IPS-11a (cell line): ENCODE measurements around the gene RAB13.

Source experiments
- H3K4me3 ChIP-seq: one replicate; pipeline ENCODE4 v1.5.1; 2013; ENCODE audit warnings: low read depth, low read length, control low read depth

Gene RAB13

DNA sequence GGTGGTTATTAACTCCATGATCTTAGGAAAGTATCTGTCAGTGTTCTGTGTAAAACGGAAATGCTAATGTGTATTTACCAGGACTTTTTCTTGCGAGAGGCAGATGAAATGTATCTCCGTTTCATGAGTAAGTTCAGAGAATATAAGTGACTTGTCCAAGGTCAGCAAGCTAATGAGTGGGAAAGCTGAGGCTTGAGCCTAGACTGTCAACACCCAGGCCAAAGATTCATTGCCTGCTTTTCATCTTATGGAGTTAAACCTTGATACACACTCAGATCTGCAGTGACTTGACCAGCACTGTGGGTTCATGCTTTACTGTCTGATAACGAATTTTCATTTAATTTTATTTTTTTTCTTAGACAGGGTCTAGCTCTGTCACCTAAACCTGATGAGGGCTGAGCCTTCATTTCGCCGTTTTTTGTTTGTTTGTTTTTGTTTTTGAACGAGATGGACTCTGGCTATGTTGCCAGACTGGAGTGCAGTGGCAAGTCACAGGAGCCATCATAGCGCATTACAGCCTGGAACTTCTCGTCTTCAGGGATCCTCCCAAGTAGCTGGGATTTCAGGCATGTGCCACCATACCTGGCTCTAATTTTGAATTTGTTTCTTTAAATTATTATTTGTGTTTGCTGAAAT, 7.7 kb downstream of the RAB13 start:
- peak overlapping the region; percentile 85 for H3K4me3 ChIP-seq

- H3K4me3 ChIP-seq, result peak within 1 kb of the TSS; percentile 85
Observed at GRCh38 chr1:153977250-153978240, 8.6 kb downstream of the RAB13 start, which contains the start of gene JTB. JTB (minus strand) TSS chr1:153977674; CDS start chr1:153977252, 422 bp downstream.

GRCh38 chr1:153976819-153977249, 9.3 kb downstream of the RAB13 start:
- peak overlapping the region; percentile 85 for H3K4me3 ChIP-seq

- no peak overlapping the region for H3K4me3 ChIP-seq
Observed at GRCh38 chr1:153973525-153973924, 12.6 kb downstream of the RAB13 start.

GRCh38 chr1:153973071-153973470, 13.1 kb downstream of the RAB13 start:
- H3K4me3 ChIP-seq, result no peak overlapping the region

DNA sequence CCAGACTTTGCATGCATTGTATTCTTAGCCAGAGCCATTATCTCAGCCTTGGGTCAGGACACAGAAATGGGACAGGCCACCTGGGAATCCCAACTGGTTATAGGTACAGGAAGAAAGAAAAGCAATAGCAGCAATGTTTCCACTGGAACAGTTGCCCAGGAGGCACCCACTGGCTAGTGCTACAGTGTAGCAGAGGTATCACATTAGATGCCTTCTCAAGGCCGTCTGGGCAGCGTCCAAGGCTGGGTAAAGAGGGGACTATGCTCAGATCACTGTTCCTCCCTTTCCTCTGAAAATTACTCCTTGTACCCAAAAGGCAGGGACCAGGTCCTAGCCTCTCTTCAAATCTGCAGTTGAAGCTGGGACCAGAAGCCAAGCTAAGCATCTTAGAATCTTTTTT, 15.8 kb downstream of the RAB13 start:
- no peak overlapping the region for H3K4me3 ChIP-seq

- H3K4me3 ChIP-seq, result no peak overlapping the region
Observed at GRCh38 chr1:153968972-153969371, 17.2 kb downstream of the RAB13 start.

DNA sequence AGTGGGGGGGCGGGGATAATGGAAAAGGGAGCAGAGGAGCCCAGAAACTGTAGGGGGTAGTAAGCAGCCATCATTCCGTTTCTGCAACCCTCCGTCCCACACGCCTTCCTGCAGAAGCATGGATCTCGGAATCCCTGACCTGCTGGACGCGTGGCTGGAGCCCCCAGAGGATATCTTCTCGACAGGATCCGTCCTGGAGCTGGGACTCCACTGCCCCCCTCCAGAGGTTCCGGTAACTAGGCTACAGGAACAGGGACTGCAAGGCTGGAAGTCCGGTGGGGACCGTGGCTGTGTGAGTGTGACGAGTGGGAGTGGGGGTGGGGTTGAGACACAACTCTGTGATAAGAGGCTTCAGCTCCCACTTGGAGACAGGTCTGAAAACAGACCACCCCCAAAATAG, 17.7 kb downstream of the RAB13 start:
- peak overlapping the region; percentile 13 for H3K4me3 ChIP-seq

- peak overlapping the region; percentile 47 for H3K4me3 ChIP-seq
Observed at GRCh38 chr1:153968000-153968363, 18.2 kb downstream of the RAB13 start.

- peak within 1 kb of the TSS; percentile 57 for H3K4me3 ChIP-seq
Observed at GRCh38 chr1:153967107-153967999, 18.8 kb downstream of the RAB13 start, which contains the start of gene CREB3L4. CREB3L4 (plus strand) TSS chr1:153967902; CDS start chr1:153968526, 624 bp downstream.

GRCh38 chr1:153963850-153964331, 22.2 kb downstream of the RAB13 start:
- peak overlapping the region; percentile 63 for H3K4me3 ChIP-seq

GRCh38 chr1:153963030-153963849, 22.9 kb downstream of the RAB13 start, which contains the start of gene SLC39A1:
SLC39A1 (minus strand) TSS chr1:153963537; CDS start chr1:153962715, 822 bp downstream.
- peak within 1 kb of the TSS; percentile 88 for H3K4me3 ChIP-seq

GRCh38 chr1:153962088-153963029, 23.8 kb downstream of the RAB13 start:
- peak overlapping the region; percentile 88 for H3K4me3 ChIP-seq

DNA sequence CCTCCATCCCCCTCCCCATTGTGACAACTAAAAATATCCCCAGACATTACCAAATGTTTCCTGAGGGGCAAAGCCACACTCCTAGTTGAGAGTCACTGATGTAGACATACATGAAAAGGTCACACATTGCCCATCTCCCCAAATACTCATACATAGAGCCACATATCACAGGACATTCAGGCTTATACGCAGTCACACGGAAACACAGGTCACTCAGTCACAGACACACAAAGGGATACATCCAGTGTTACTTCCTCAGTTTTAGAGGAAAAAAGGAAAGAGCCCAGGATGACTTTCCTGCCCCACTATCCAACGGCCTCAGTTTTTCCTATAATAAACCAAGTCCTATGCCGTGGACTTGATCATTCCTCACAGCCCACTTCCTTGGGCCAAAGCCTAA, 24.7 kb downstream of the RAB13 start:
- H3K4me3 ChIP-seq, result peak overlapping the region; percentile 88

- H3K4me3 ChIP-seq, result no peak overlapping the region
Observed at GRCh38 chr1:153960206-153960605, 25.9 kb downstream of the RAB13 start.

- H3K4me3 ChIP-seq, result no peak overlapping the region
Observed at GRCh38 chr1:153959454-153959853, 26.7 kb downstream of the RAB13 start.

DNA sequence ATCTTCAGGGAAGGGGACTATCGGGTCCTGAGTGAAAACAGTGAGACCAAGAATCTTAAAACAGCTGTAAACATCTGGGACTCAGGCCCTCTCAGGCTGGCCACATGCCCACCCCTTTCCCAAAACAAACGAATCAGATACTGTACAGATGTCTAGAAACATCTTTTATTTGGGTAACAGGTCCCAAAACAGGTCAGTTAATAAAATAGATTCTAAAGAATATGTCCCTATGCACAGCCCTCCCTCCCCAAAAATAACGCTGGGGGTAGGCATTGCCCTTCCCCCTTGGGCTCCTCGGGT, 27.2 kb downstream of the RAB13 start:
- H3K4me3 ChIP-seq, result no peak overlapping the region

- H3K4me3 ChIP-seq, result peak within 1 kb of the TSS; percentile 92
Observed at GRCh38 chr1:153958111-153958960, 27.8 kb downstream of the RAB13 start, which contains the start of gene CRTC2. CRTC2 (minus strand) TSS chr1:153958612; CDS start chr1:153958497, 115 bp downstream.
